ENCODE data around the gene UBE2J2. TPM values are rescaled to one million over a fixed set of nuclear protein-coding genes. Genes with fewer than 3 reads are reported as not detected.

UBE2J2 gene
- total RNA-seq, 4 donors from 2014 or later, result 9.5 to 66.1 (median 49.8) TPM

- Histone ChIP-seq H3K27ac (no peak overlapping the region), H3K4me3 (no peak overlapping the region), H3K9me3 (no peaks in the 10 kb centered on the region), H3K4me1 (peaks cover 0 to 9% of the 10 kb centered on the region in 2 donors), H3K27me3 (peaks cover 0 to 4% of the 10 kb centered on the region in 2 donors), H3K36me3 (no peaks in the 10 kb centered on the region)
- intact Hi-C loops (cut with DNase I; ENCODE audit: low total_unique reads), result no loop called here
- DNase-seq, result no peak
- TF ChIP-seq POLR2A (IDR thresholded peaks at IDR 0.05), result no peak
These were observed 32.6 kb downstream of the UBE2J2 start for GRCh38 chr1:1240822-1241587.

- H3K9me3 ChIP-seq, result no peaks in the 10 kb centered on the region
- peaks cover 0 to 9% of the 10 kb centered on the region in 2 donors for H3K4me1 ChIP-seq
- no peak overlapping the region for H3K4me3 ChIP-seq
- no peak for TF ChIP-seq CTCF (IDR thresholded peaks at IDR 0.05)
- TF ChIP-seq POLR2A (IDR thresholded peaks at IDR 0.05), result no peak
- no peak for DNase-seq
- H3K36me3 ChIP-seq, result no peaks in the 10 kb centered on the region
- H3K27me3 ChIP-seq, result peaks cover 0 to 4% of the 10 kb centered on the region in 2 donors
- intact Hi-C loops (cut with DNase I; ENCODE audit: low total_unique reads), result no loop called here
- no peak overlapping the region for H3K27ac ChIP-seq
These were observed 33.3 kb downstream of the UBE2J2 start for GRCh38 chr1:1240348-1240732.

GRCh38 chr1:1239614-1240347 lies 33.9 kb downstream of the UBE2J2 start:
- Histone ChIP-seq H3K4me3 (no peak overlapping the region), H3K27me3 (peaks cover 0 to 4% of the 10 kb centered on the region in 2 donors), H3K36me3 (no peaks in the 10 kb centered on the region), H3K27ac (no peak overlapping the region), H3K9me3 (no peaks in the 10 kb centered on the region), H3K4me1 (peaks cover 0 to 9% of the 10 kb centered on the region in 2 donors)
- no peak for DNase-seq
- intact Hi-C loops (cut with DNase I; ENCODE audit: low total_unique reads), result loop anchor here (10.0 kb wide), 1 partner anchor 265 kb away; no protein-coding TSS in a partner anchor
- TF ChIP-seq CTCF (IDR thresholded peaks at IDR 0.05) (no peak), POLR2A (IDR thresholded peaks at IDR 0.05) (no peak)

- no peak for DNase-seq
- peaks cover 0 to 9% of the 10 kb centered on the region in 2 donors for H3K4me1 ChIP-seq
- H3K27me3 ChIP-seq, result peaks cover 0 to 4% of the 10 kb centered on the region in 2 donors
- H3K27ac ChIP-seq, result no peak overlapping the region
- no peaks in the 10 kb centered on the region for H3K36me3 ChIP-seq
- no peak overlapping the region for H3K4me3 ChIP-seq
- no peaks in the 10 kb centered on the region for H3K9me3 ChIP-seq
- TF ChIP-seq POLR2A (IDR thresholded peaks at IDR 0.05) (no peak), CTCF (IDR thresholded peaks at IDR 0.05) (no peak)
- intact Hi-C loops (cut with DNase I; ENCODE audit: low total_unique reads), result loop anchor here (10.0 kb wide), 1 partner anchor 264 kb away; no protein-coding TSS in a partner anchor
These were observed 34.4 kb downstream of the UBE2J2 start for GRCh38 chr1:1239227-1239613.

- H3K27ac ChIP-seq, result no peak overlapping the region
- intact Hi-C loops (cut with DNase I; ENCODE audit: low total_unique reads), result loop anchor here (10.0 kb wide), 1 partner anchor 264 kb away; no protein-coding TSS in a partner anchor
- H3K27me3 ChIP-seq, result peaks cover 0 to 4% of the 10 kb centered on the region in 2 donors
- DNase-seq, result no peak
- no peak for TF ChIP-seq POLR2A (IDR thresholded peaks at IDR 0.05)
- no peak for TF ChIP-seq CTCF (IDR thresholded peaks at IDR 0.05)
- no peak overlapping the region for H3K4me3 ChIP-seq
- no peaks in the 10 kb centered on the region for H3K9me3 ChIP-seq
- no peaks in the 10 kb centered on the region for H3K36me3 ChIP-seq
- H3K4me1 ChIP-seq, result peaks cover 0 to 9% of the 10 kb centered on the region in 2 donors
These were observed 34.9 kb downstream of the UBE2J2 start for GRCh38 chr1:1238702-1239178.
